Measurements from ENCODE around the gene KLF16.

Gene KLF16

GRCh38 chr19:1805401-1806183 is 57.8 kb downstream of the KLF16 start:
- DNase-seq: no peak

DNA sequence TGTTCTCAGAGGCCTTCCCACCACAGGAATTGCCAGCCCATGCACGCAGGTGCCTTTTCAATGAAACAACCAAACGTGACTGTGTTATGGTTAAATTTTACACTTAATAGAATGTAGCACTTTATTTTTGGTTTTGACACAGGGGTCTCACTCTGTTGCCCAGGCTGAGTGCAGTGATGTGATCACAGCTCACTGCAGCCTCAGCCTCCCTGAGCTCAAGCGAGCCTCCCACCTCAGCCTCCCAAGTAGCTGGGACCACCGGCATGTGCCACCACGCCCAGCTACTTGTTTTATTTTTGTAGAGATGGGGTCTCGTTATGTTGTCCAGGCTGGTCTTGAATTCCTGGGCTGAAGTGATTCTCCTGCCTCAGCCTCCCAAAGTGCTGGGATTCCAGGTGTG is 58.5 kb downstream of the KLF16 start:
- DNase-seq: no peak

Data from SW 1271 (cell line).